Esophagus squamous epithelium (tissue), 5 donors: ENCODE measurements around the gene TRABD2B. TPM values are rescaled to one million over a fixed set of nuclear protein-coding genes. Genes with fewer than 3 reads are reported as not detected.

Source experiments
- DNase-seq: peaks from one replicate; lab custom pipeline; 2025; lab: John Stamatoyannopoulos, UW
- H3K27ac ChIP-seq, 4 donors: fragments of 200-600 bp; sonication (generic); one replicate each; pipeline ENCODE4 v1.5.1; 2016 to 2019; ENCODE audit warnings: mild to moderate bottlenecking in 1 of 4
- H3K27me3 ChIP-seq, 4 donors: fragments of 200-600 bp; sonication (generic); 1 replicate in 3 of 4; 2 replicates in 1 of 4; pipeline versions ENCODE4 v1.5.1 to v1.6.0; 2017 to 2021; ENCODE audit warnings: antibody characterized with exemption in 1 of 4
- H3K36me3 ChIP-seq, 3 donors: fragments of 200-600 bp; sonication (generic); one replicate each; pipeline ENCODE4 v1.5.1; 2016 to 2019
- H3K4me1 ChIP-seq, 3 donors: fragments of 200-600 bp; sonication (generic); one replicate each; pipeline ENCODE4 v1.5.1; 2017 to 2019
- H3K4me3 ChIP-seq, 4 donors: fragments of 200-600 bp; sonication (generic); 1 replicate in 3 of 4; 2 replicates in 1 of 4; pipeline ENCODE4 v1.5.1; 2016 to 2019; ENCODE audit warnings: mild to moderate bottlenecking in 2 of 4, moderate library complexity in 1 of 4
- H3K9me3 ChIP-seq, 3 donors: fragments of 200-600 bp; sonication (generic); one replicate each; pipeline ENCODE4 v1.5.1; 2016 to 2019
- CTCF ChIP-seq, 6 experiments: fragments of 450-650 bp in 4 of 6; fragments of 200-600 bp in 2 of 6; sonication (generic) in 2 of 6; IDR thresholded peaks; one replicate each; pipeline ENCODE4 v1.5.1; 2016 to 2019; ENCODE audit warnings: antibody characterized with exemption in 6 of 6, mild to moderate bottlenecking in 4 of 6, moderate library complexity in 4 of 6
- POLR2A ChIP-seq, 4 donors: fragments of 450-650 bp; IDR thresholded peaks; one replicate each; pipeline ENCODE4 v1.6.1; 2017; ENCODE audit warnings: antibody characterized with exemption in 4 of 4, mild to moderate bottlenecking in 4 of 4, moderate library complexity in 3 of 4
- WGBS, 2 donors: methylation state at CpG; one replicate each; pipeline ENCODE4 v1.1.5; 2018; 5-methylcytosine and 5-hydroxymethylcytosine counted together
- intact Hi-C: fragments of 100-400 bp; cut with DNase I; formaldehyde crosslinking; loops from one replicate; pipeline ENCODE4 v1.15.0; 2022
- total RNA-seq, 4 donors: library from RNA; depleted of rRNA; stranded (reverse); fragments of >200 nt; gene quantifications; one replicate each; pipeline ENCODE4 v1.1.0, GENCODE V29; 2016
- donor health status: DM: yes; HTN: yes; CAD: no.

Gene TRABD2B
- total RNA-seq, 4 donors from 2014 or later, result 0.26 to 1.7 (median 0.50) TPM

DNA sequence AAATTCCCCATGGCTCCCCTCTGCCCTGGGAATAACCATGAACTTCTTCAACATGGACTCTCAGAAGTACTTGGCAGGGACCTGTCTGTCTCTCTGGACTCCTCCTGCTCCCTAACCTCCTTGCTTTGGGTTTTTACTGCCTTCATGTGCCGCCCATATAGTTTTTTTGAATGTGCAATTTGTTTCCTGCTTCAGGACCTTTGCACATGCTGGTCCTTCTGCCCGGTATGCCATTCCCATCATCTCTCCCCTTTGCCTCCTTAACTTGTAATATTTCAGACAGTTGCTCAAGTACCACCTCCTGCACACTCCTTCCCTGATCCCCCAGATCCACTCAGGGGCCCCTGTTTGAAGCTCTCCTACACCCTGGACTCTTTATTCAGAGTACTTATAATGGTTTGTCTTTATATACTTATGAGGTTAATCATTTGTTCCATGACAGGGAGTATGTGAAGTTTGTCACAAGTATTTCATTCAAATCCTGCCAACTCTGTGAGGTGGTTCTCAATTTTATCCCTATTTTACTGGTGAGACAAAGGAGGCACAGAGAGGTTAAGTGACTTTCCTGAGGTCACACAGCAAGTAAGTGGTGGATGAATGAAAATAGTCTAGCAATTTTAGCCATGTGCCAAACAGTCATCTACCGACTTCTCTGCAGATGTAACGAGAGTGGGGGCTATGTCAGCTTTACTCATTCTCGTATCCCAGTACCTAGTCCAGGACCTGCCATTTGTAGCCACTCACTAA is 180.7 kb downstream of the TRABD2B start:
- Histone ChIP-seq H3K4me3 (no peak overlapping the region), H3K27me3 (peaks cover 0 to 5% (median 0%) of the 10 kb centered on the region in 4 donors), H3K36me3 (no peaks in the 10 kb centered on the region), H3K27ac (no peak overlapping the region), H3K9me3 (no peaks in the 10 kb centered on the region), H3K4me1 (peaks cover 0 to 28% (median 0%) of the 10 kb centered on the region in 3 donors)
- TF ChIP-seq POLR2A (IDR thresholded peaks at IDR 0.05) (no peak), CTCF (IDR thresholded peaks at IDR 0.05) (no peak)
- no peak for DNase-seq
- intact Hi-C loops, result no loop called here
- 90 to 93% methylated on average over 5 of the region's 5 CpGs for WGBS, 2 donors

GRCh38 chr1:47814612-47815395 is 182.4 kb downstream of the TRABD2B start:
- Histone ChIP-seq H3K9me3 (no peaks in the 10 kb centered on the region), H3K4me1 (peaks cover 0 to 30% (median 0%) of the 10 kb centered on the region in 3 donors), H3K4me3 (no peak overlapping the region), H3K27me3 (peaks cover 0 to 5% (median 0%) of the 10 kb centered on the region in 4 donors), H3K27ac (no peak overlapping the region), H3K36me3 (no peaks in the 10 kb centered on the region)
- no peak for DNase-seq
- no peak for TF ChIP-seq CTCF (IDR thresholded peaks at IDR 0.05)
- no peak for TF ChIP-seq POLR2A (IDR thresholded peaks at IDR 0.05)
- 63 to 73% methylated on average over 8 to 10 of the region's 12 CpGs for WGBS, 2 donors
- intact Hi-C loops, result no loop called here

DNA sequence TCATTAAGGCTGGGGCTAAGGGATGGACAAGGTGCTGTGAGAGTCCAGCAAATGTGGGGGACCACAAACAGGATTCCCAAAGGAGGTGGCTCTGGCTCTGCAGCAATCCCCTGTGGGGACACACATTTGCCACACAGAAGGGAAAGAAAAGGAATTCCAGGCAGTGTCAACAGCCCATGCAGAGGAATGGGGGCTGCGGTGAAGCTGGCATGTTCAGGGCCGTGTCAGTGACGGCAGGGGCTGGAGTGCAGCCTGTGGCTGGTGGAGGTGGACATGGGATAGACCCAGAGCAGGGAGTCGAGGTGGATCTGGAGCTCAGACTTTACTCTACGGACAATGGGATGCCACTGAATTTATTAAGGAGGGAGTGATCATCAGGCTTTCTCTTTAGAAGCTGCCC is 183.2 kb downstream of the TRABD2B start:
- no peak overlapping the region for H3K27ac ChIP-seq

GRCh38 chr1:47812904-47813514 is 184.2 kb downstream of the TRABD2B start:
- DNase-seq, result no peak
- Histone ChIP-seq H3K4me3 (no peak overlapping the region), H3K9me3 (no peaks in the 10 kb centered on the region), H3K36me3 (no peaks in the 10 kb centered on the region), H3K4me1 (peaks cover 0 to 41% (median 4%) of the 10 kb centered on the region in 3 donors), H3K27me3 (peaks cover 0 to 5% (median 0%) of the 10 kb centered on the region in 4 donors), H3K27ac (no peak overlapping the region)
- TF ChIP-seq POLR2A (IDR thresholded peaks at IDR 0.05), result no peak
- TF ChIP-seq CTCF (IDR thresholded peaks at IDR 0.05), result no peak
- intact Hi-C loops, result no loop called here
- WGBS, 2 donors, result 78 to 81% methylated on average over 6 of the region's 7 CpGs

More for the DNA sequence above, 183.2 kb downstream of the TRABD2B start:
- no peak overlapping the region for H3K4me3 ChIP-seq
- intact Hi-C loops, result no loop called here
- H3K36me3 ChIP-seq, result no peaks in the 10 kb centered on the region
- no peaks in the 10 kb centered on the region for H3K9me3 ChIP-seq
- peaks cover 0 to 5% (median 0%) of the 10 kb centered on the region in 4 donors for H3K27me3 ChIP-seq
- peaks cover 0 to 38% (median 4%) of the 10 kb centered on the region in 3 donors for H3K4me1 ChIP-seq
- TF ChIP-seq POLR2A (IDR thresholded peaks at IDR 0.05), result no peak
- TF ChIP-seq CTCF (IDR thresholded peaks at IDR 0.05), result no peak
- 80 to 95% methylated on average over 4 to 5 of the region's 5 CpGs for WGBS, 2 donors
- no peak for DNase-seq
